H1 (cell line): ENCODE data around the gene SMIM35. TPM values are rescaled to one million over a fixed set of nuclear protein-coding genes. Genes with fewer than 3 reads are reported as not detected.
"Not testable (repeated sequence)": the region's sequence is repeated elsewhere in the genome, so short reads cannot be mapped to it uniquely, and the experiment has no call there.

Source experiments
- CTCF ChIA-PET: fragments of 300-600 bp; sonication (Branson Sonifier 250); formaldehyde crosslinking; loops from one replicate; lab custom pipeline; 2021; ENCODE audit not compliant: partially characterized antibody; lab: Charles Lee
- POLR2A ChIA-PET: fragments of 300-600 bp; sonication (Branson Sonifier 250); formaldehyde crosslinking; loops from one replicate; lab custom pipeline; 2021; ENCODE audit warnings: inconsistent platforms; ENCODE audit not compliant: partially characterized antibody; lab: Charles Lee
- DNase-seq, 2 experiments: peaks; one replicate each; pipeline versions ENCODE4 v3.0.0 to v3.0.0-alpha.2; 2010 to 2022; ENCODE audit warnings: low spot score in 2 of 2, low read depth in 1 of 2, mixed read lengths in 1 of 2
- FAIRE-seq: peaks from 2 replicates; lab custom pipeline; 2011; peaks lifted over from hg19 to GRCh38; lab: Jason Lieb, UNC
- H2AFZ ChIP-seq: 2 replicates; pipeline ENCODE4 v1.8.1; 2012; ENCODE audit warnings: low read length, inconsistent platforms
- H2AK5ac ChIP-seq: 2 replicates; pipeline ENCODE4 v1.6.1; 2013; ENCODE audit warnings: low read depth, low read length
- H2BK120ac ChIP-seq: replicated peaks from 2 replicates; pipeline ENCODE3; 2013; ENCODE audit warnings: low read depth, low read length, inconsistent platforms
- H2BK12ac ChIP-seq: 2 replicates; pipeline ENCODE4 v1.6.1; 2013; ENCODE audit warnings: low read depth, low read length
- H2BK15ac ChIP-seq: 2 replicates; pipeline ENCODE4 v1.6.1; 2013; ENCODE audit warnings: low read length
- H2BK20ac ChIP-seq: 2 replicates; pipeline ENCODE4 v1.6.1; 2013; ENCODE audit warnings: low read length
- H2BK5ac ChIP-seq: 2 replicates; pipeline ENCODE4 v1.6.1; 2013; ENCODE audit warnings: low read depth, low read length
- H3K14ac ChIP-seq: 2 replicates; pipeline ENCODE4 v1.6.1; 2013; ENCODE audit warnings: inconsistent platforms; ENCODE audit not compliant: insufficient read length
- H3K18ac ChIP-seq: 2 replicates; pipeline ENCODE4 v1.6.1; 2013; ENCODE audit warnings: low read length; ENCODE audit errors: extremely low read depth
- H3K23ac ChIP-seq: 2 replicates; pipeline ENCODE4 v1.6.1; 2013; ENCODE audit warnings: inconsistent platforms; ENCODE audit not compliant: insufficient read length
- H3K23me2 ChIP-seq: 2 replicates; pipeline ENCODE4 v1.6.1; 2013; ENCODE audit warnings: low read depth, low read length
- H3K27ac ChIP-seq: 2 replicates; pipeline ENCODE4 v1.6.1; 2011; ENCODE audit warnings: low read depth, low read length, inconsistent platforms
- H3K27me3 ChIP-seq, 4 experiments: replicated peaks in 1 of 4; 1 replicate in 1 of 4; 2 replicates in 3 of 4; pipeline versions ENCODE4 v1.6.1 to v1.8.1; 2011 to 2013; ENCODE audit warnings: low read length in 3 of 4, mild to moderate bottlenecking in 3 of 4, inconsistent platforms in 2 of 4, mixed read lengths in 2 of 4, moderate library complexity in 1 of 4; ENCODE audit not compliant: control insufficient read depth in 3 of 4, insufficient read depth in 3 of 4; ENCODE audit errors: extremely low read depth in 1 of 4
- H3K36me3 ChIP-seq, 4 experiments: 2 replicates each; pipeline versions ENCODE4 v1.6.1 to v1.8.1; 2011 to 2013; ENCODE audit warnings: mild to moderate bottlenecking in 4 of 4, low read length in 3 of 4, moderate library complexity in 2 of 4, control low read depth in 1 of 4, inconsistent platforms in 1 of 4; ENCODE audit not compliant: insufficient read depth in 4 of 4, control insufficient read depth in 2 of 4
- H3K4ac ChIP-seq: replicated peaks from 2 replicates; pipeline ENCODE3; 2013; ENCODE audit warnings: low read length, low read depth, mixed read lengths, inconsistent platforms; ENCODE audit not compliant: insufficient read length
- H3K4me1 ChIP-seq, 4 experiments: replicated peaks in 1 of 4; 1 replicate in 1 of 4; 2 replicates in 3 of 4; pipeline versions ENCODE4 v1.6.1 to v1.8.1; 2011 to 2013; ENCODE audit warnings: low read length in 3 of 4, inconsistent platforms in 2 of 4, mixed read lengths in 1 of 4; ENCODE audit not compliant: insufficient read depth in 4 of 4, control insufficient read depth in 3 of 4
- H3K4me2 ChIP-seq, 2 experiments: 2 replicates each; pipeline versions ENCODE4 v1.6.1 to v1.8.1; 2011 to 2013; ENCODE audit warnings: low read depth in 2 of 2, low read length in 2 of 2, control low read depth in 1 of 2, inconsistent platforms in 1 of 2, mild to moderate bottlenecking in 1 of 2; ENCODE audit not compliant: insufficient read depth in 1 of 2
- H3K4me3 ChIP-seq, 4 experiments: fragments of 200-600, 300-600 bp in 1 of 4; sonication (generic), shearing (Covaris generic), sonication (Bioruptor Twin) in 1 of 4; 2 replicates each; pipeline versions ENCODE4 v1.5.1 to v1.8.1; 2011 to 2016; ENCODE audit warnings: low read length in 4 of 4, low read depth in 3 of 4, control low read depth in 2 of 4, inconsistent platforms in 2 of 4, mild to moderate bottlenecking in 2 of 4, mixed read lengths in 1 of 4, moderate library complexity in 1 of 4; ENCODE audit not compliant: insufficient read depth in 2 of 4; ENCODE audit errors: extremely low read depth in 1 of 4
- H3K56ac ChIP-seq: replicated peaks from 2 replicates; pipeline ENCODE3; 2013; ENCODE audit warnings: low read depth, mild to moderate bottlenecking, mixed read lengths, low read length, inconsistent platforms; ENCODE audit not compliant: insufficient read length
- H3K79me1 ChIP-seq: 2 replicates; pipeline ENCODE4 v1.6.1; 2013; ENCODE audit warnings: low read depth, low read length, control low read depth
- H3K79me2 ChIP-seq, 2 experiments: 2 replicates each; pipeline versions ENCODE4 v1.6.1 to v1.8.1; 2012 to 2013; ENCODE audit warnings: low read length in 2 of 2, mild to moderate bottlenecking in 2 of 2, inconsistent platforms in 1 of 2; ENCODE audit not compliant: insufficient read depth in 2 of 2, control insufficient read depth in 1 of 2
- H3K9ac ChIP-seq, 4 experiments: replicated peaks in 1 of 4; 1 replicate in 1 of 4; 2 replicates in 3 of 4; pipeline versions ENCODE4 v1.6.1 to v1.8.1; 2011 to 2013; ENCODE audit warnings: low read depth in 3 of 4, low read length in 3 of 4, control low read depth in 2 of 4, mild to moderate bottlenecking in 2 of 4, moderate library complexity in 2 of 4, inconsistent platforms in 1 of 4; ENCODE audit errors: extremely low read depth in 1 of 4
- H3K9me3 ChIP-seq, 2 experiments: 2 replicates each; pipeline versions ENCODE4 v1.6.1 to v1.8.1; 2012 to 2013; ENCODE audit warnings: mild to moderate bottlenecking in 2 of 2, moderate library complexity in 2 of 2, control low read depth in 1 of 2, inconsistent platforms in 1 of 2, low read depth in 1 of 2, low read length in 1 of 2, mixed read lengths in 1 of 2; ENCODE audit not compliant: insufficient read depth in 2 of 2
- H4K20me1 ChIP-seq, 2 experiments: replicated peaks in 1 of 2; 2 replicates each; pipeline versions ENCODE3 to v1.8.1; 2011 to 2013; ENCODE audit warnings: inconsistent platforms in 2 of 2, low read length in 2 of 2, mild to moderate bottlenecking in 1 of 2; ENCODE audit not compliant: insufficient read depth in 2 of 2, control insufficient read depth in 1 of 2
- H4K5ac ChIP-seq: 2 replicates; pipeline ENCODE4 v1.6.1; 2013; ENCODE audit warnings: low read length, low read depth, mixed read lengths, inconsistent platforms; ENCODE audit not compliant: insufficient read length
- H4K8ac ChIP-seq: 2 replicates; pipeline ENCODE4 v1.8.0; 2013; ENCODE audit warnings: mild to moderate bottlenecking, moderate library complexity, low read length, inconsistent platforms; ENCODE audit not compliant: insufficient read depth; ENCODE audit errors: extremely low read depth
- H4K91ac ChIP-seq: replicated peaks from 2 replicates; pipeline ENCODE3; 2013; ENCODE audit warnings: low read length, mixed read lengths, inconsistent platforms; ENCODE audit not compliant: insufficient read length
- WGBS, 2 experiments: shearing (Covaris generic) in 1 of 2; methylation state at CpG; one replicate each; pipeline versions ENCODE4 v1.1.6 to v1.1.7; 2013 to 2015; ENCODE audit warnings: low lambda C conversion rate in 2 of 2, mixed read lengths in 2 of 2, inconsistent platforms in 1 of 2, low coverage in 1 of 2, missing lambda C conversion rate in 1 of 2; ENCODE audit not compliant: insufficient replicate concordance in 2 of 2, insufficient coverage in 1 of 2, insufficient read length in 1 of 2; ENCODE audit errors: extremely low coverage in 1 of 2, missing lambda C conversion rate in 1 of 2; 5-methylcytosine and 5-hydroxymethylcytosine counted together
- polyA plus RNA-seq, 7 experiments: library from polyadenylated mRNA; depleted of rRNA in 3 of 7; stranded (reverse) in 5 of 7; unstranded in 2 of 7; fragments of >200 nt in 5 of 7; fragments of 200-250 nt in 2 of 7; gene quantifications; 1 replicate in 5 of 7; 2 replicates in 1 of 7; 4 replicates in 1 of 7; pipeline versions ENCODE4 v1.2.1 to v1.2.3, GENCODE V29; 2011 to 2013; ENCODE audit warnings: missing spikeins in 2 of 7, mixed read lengths in 2 of 7
- total RNA-seq: library from RNA; stranded (reverse); fragmentation: NEBNext Ultra II Directional; extraction: Animal tissue kit (Norgen Biotek cat#: 25700); gene quantifications from 2 replicates; pipeline ENCODE4 v1.2.1, GENCODE V29; 2021

The SMIM35 gene
- total and polyA plus RNA-seq, 2 of the 8 experiments (the other 6 are each of a cell fraction or from before 2014, with no cell fraction given): not detected

DNA sequence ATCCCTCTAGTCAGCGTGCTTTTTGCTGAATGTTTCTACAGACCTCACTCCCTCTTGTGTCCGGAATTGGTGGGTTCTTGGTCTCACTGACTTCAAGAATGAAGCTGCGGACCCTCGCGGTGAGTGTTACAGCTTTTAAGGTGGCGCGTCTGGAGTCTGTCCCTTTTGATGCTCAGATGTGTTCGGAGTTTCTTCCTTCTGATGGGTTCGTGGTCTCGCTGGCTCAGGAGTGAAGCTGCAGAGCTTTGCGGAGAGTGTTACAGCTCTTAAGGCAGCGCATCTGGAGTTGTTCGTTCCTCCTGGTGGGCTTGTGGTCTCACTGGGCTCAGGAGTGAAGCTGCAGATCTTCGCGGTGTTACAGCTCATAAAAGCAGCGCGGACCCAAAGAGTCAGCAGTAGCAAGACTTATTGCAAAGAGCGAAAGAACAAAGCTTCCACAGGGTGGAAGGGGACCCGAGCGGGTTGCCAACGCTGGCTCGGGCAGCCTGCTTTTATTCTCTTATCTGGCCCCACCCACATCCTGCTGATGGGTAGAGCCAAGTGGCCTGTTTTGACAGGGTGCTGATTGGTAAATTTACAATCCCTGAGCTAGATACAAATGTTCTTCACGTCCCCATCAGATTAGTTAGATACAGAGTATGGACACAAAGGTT is 109.0 kb downstream of the SMIM35 start:
- H3K4me1 ChIP-seq, H3K14ac ChIP-seq, H2BK15ac ChIP-seq, H3K56ac ChIP-seq, H4K20me1 ChIP-seq, H3K4me2 ChIP-seq, H2BK20ac ChIP-seq, H3K4ac ChIP-seq, H3K18ac ChIP-seq, H3K79me2 ChIP-seq, H2AK5ac ChIP-seq, H4K5ac ChIP-seq, H2AFZ ChIP-seq, H3K9ac ChIP-seq, DNase-seq, H3K4me3 ChIP-seq, H3K27me3 ChIP-seq, H2BK5ac ChIP-seq, H3K79me1 ChIP-seq, FAIRE-seq, H4K8ac ChIP-seq, H3K23me2 ChIP-seq, H2BK12ac ChIP-seq, H3K27ac ChIP-seq, H3K23ac ChIP-seq, H3K36me3 ChIP-seq, H3K9me3 ChIP-seq, H2BK120ac ChIP-seq, H4K91ac ChIP-seq: not testable (repeated sequence)
- WGBS, 2 experiments: 95% methylated on average over 20 of the region's 23 CpGs; no CpG with 5 or more reads in 1 of the 2 experiments
- CTCF ChIA-PET: interaction anchor here (0.6 to 1.7 kb wide), 4 partner anchors 10 to 308 kb away, joined by 3 to 5 read pairs (median 3); no protein-coding TSS in a partner anchor
- POLR2A ChIA-PET: interaction anchor here (0.6 kb wide), 1 partner anchor 41 kb away, joined by 4 read pairs; no protein-coding TSS in a partner anchor
